Neural progenitor cell (in vitro differentiated cells): ENCODE results near the gene RNF151.
"Not testable (repeated sequence)": the region's sequence is repeated elsewhere in the genome, so short reads cannot be mapped to it uniquely, and the experiment has no call there.

Experiments
- EZH2 ChIP-seq: fragments of 200-600 bp; sonication (generic); IDR thresholded peaks from 2 replicates; pipeline ENCODE4 v1.6.1; 2017; ENCODE audit warnings: antibody characterized with exemption, mild to moderate bottlenecking, moderate library complexity
- EZH2phosphoT487 ChIP-seq: fragments of 200-600 bp; sonication (generic); IDR thresholded peaks from 2 replicates; pipeline ENCODE4 v1.6.1; 2017; ENCODE audit warnings: antibody characterized with exemption
- TF ChIP-seq, protein P1 (sequence below): fragments of 200-600 bp; sonication (generic); IDR thresholded peaks from 2 replicates; pipeline ENCODE4 v1.5.1; 2017; ENCODE audit warnings: antibody characterized with exemption, mild to moderate bottlenecking

DNA sequence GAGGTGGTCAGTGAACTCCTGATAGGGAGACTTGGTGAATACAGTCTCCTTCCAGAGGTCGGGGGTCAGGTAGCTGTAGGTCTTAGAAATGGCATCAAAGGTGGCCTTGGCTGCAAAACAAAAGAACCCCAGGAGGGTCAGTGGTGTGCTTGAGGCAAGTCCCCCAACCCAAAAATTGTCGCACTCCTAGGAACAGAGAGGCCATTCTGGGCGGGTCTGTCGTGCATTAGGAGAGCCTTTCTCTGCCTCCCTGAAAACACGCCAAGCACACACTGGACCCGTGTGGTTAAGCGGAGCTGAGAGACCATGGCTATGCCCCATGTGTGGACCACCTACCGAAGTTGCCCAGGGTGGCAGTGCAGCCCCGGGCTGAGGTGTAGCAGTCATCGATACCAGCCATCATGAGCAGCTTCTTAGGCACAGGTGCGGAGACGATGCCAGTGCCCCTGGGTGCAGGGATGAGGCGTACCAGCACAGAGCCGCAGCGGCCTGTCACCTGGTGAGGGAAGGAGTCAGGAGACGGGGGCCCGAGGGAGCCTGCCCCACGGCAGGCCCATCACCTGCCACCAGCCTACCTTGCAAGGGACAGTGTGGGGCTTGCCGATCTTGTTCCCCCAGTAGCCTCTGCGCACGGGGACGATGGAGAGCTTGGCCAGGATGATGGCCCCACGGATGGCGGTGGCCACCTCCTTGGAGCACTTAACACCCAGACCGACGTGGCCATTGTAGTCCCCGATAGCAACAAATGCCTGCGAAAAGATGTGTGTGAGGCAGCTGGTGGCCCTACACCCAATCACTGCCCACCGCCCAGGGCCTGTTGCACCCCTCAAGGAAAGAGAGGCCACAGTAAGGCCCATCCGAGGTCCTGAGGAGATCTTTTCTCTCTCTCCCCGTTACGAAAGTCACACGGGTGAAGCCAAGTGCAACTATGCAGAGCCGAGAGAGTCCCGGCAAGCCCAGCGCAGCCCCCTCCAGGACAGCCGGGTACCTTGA, 4.2 kb upstream of the RNF151 start:
- TF ChIP-seq, protein P1, sequence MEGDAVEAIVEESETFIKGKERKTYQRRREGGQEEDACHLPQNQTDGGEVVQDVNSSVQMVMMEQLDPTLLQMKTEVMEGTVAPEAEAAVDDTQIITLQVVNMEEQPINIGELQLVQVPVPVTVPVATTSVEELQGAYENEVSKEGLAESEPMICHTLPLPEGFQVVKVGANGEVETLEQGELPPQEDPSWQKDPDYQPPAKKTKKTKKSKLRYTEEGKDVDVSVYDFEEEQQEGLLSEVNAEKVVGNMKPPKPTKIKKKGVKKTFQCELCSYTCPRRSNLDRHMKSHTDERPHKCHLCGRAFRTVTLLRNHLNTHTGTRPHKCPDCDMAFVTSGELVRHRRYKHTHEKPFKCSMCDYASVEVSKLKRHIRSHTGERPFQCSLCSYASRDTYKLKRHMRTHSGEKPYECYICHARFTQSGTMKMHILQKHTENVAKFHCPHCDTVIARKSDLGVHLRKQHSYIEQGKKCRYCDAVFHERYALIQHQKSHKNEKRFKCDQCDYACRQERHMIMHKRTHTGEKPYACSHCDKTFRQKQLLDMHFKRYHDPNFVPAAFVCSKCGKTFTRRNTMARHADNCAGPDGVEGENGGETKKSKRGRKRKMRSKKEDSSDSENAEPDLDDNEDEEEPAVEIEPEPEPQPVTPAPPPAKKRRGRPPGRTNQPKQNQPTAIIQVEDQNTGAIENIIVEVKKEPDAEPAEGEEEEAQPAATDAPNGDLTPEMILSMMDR, result not testable (repeated sequence)
- TF ChIP-seq EZH2, EZH2phosphoT487: not testable (repeated sequence)
